HG03439 (cell line): ENCODE results near the gene PIK3R5.
"Not testable (repeated sequence)": the region's sequence is repeated elsewhere in the genome, so short reads cannot be mapped to it uniquely, and the experiment has no call there.

Source experiments
- ATAC-seq: cut with Tn5 transposase; IDR thresholded peaks from one replicate; pipeline ENCODE4 v1.9.1; 2021; ENCODE audit warnings: mild to moderate bottlenecking, moderate library complexity; ENCODE audit not compliant: unreplicated experiment

The PIK3R5 gene

DNA sequence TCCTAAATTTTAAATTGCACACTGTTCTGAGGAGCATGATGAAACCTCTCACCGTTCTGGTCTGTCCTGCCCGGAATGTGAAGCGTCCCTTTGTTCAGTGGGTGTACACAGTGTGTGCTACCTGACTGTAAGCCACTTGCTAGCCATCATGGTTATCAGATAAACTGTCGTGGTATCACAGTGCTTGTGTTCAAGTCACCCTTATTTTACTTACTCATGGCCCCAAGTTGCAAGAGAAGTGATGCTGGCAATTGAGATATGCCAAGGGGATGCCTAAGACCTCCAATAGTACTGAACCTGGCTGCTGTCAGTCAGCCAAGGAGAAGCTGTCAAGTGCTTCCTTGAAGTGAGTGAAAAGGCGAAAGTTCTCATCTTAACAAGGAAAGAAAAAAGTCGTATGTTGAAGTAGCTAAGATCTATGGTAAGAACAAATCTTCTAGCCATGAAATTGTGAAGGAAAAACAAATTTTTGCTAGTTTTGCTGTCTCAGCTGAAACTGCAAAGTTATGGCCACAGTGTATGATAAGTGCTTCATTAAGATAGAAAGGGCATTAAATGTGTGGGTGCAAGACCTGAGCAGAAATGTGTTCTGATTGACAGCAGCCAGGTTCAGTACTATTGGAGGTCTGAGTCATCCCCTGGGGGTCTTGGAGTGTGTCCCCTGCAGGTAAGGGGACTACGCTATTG lies 103.9 kb downstream of the PIK3R5 start:
- no peak for ATAC-seq

DNA sequence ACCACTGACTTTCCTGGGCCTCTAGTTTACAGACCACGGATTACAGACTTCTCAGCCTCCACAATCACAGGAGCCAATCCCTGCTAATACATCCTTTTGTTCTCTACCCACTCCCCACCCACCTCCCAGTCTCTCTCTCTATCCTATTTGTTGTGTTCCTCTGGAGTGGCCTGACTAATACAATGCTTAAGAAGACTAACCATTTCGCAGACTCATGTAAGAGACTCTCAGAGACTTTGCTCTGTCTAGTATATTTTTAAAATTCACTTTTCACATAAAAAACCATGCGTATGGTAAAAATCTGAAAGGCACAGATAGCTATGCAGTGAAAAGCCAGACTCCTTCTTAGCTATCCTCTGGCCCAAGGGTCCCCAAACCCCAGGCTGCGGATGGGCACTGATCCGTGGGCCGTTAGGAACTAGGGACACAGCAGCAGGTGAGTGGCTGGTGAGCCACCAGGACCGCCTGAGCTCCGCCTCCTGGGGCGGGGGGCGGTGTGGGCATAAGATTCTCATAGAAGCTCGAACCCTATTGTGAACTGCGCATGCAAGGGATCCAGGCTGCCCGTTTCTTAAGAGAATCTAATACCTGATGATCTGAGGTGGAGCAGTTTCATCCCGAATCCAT lies 105.6 kb downstream of the PIK3R5 start:
- no peak for ATAC-seq

- ATAC-seq: no peak
Observed at GRCh38 chr17:8859027-8859803, 106.3 kb downstream of the PIK3R5 start.

- peak; percentile 39 for ATAC-seq
Observed at GRCh38 chr17:8857919-8858318, 107.6 kb downstream of the PIK3R5 start.

DNA sequence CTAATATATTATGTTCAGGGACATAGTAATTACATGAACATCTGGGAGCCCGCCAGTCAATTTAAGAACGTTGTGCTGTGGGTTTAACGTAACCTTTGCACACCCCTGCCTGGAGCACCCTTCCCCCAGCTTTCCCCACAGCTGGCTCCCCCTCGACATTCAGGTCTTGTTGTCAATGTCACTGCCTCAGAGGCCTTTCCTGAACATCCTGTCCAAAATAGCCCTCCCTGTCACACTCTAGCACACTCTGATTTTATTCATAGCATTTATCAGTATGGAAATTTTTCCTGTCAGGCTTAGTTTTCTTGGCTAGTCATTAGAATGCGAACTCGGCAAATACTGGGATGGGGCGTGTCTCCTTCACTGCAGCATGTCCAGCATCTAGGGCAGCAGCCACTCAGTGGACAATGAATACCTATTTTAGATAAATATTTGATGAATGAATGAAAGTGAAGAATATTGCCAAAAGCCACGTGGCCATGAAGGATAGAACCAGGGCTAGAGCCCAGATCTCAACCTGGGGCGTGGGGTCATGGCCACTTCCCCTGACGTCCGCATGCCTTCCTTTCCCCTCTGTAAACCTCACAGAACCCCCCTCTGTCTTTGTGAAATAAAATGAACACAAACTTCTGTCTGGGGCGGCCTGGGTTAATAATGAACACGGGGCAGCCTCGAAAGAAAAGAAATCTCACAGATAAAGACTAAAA lies 108.5 kb downstream of the PIK3R5 start:
- no peak for ATAC-seq

DNA sequence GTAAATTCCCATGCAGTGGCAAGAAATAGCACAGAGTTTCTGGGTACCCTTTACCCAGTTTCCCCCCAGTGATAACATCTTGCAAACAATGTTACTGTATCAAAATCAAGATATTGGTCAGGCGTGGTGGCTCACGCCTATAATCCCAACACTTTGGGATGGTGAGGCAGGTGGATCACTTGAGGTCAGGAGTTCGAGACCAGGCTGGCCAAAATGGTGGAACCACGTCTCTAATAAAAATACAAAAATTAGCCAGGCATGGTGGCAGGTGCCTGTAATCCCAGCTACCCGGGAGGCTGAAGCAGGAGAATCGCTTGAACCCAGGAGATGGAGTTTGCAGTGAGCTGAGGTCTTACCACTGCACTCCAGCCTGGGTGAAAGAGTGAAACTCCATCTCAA lies 109.3 kb downstream of the PIK3R5 start:
- not testable (repeated sequence) for ATAC-seq

- ATAC-seq: no peak
Observed at GRCh38 chr17:8855477-8856204, 109.9 kb downstream of the PIK3R5 start.

GRCh38 chr17:8851600-8851999 lies 113.9 kb downstream of the PIK3R5 start:
- no peak for ATAC-seq

DNA sequence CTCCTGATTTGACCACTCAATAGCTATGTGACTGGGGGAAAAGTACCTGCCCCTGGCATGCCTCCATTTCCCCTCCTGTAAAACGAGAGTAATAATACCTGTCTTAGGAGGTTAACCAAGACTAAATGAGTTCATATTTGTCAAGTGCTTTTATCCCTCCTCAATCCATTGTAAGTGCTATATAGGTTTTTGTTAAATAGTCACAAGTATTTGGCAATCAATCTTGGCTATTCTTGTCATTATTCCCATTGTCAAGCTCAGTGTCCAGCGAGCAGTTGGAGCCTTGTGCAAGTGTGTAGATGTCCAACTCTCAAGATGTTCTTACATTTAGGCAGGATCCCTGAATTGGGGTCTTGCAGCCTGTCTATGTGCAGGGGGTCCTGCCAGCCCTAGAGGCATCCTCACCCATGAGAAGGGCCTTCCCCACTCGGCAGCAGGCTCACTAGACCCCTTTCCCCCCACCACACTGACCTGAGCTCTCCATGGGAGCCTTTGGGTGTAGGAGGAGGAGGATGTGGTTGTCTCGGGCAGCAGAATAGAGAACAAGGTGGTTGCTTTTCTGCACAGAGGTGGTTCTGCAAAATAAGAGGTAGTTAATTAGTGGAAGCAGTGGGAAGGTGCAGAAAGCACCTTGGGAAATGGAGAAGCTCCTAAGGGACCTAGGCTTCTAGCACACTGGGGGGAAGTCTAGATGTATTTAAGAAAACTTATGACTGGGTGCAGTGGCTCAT lies 116.0 kb downstream of the PIK3R5 start:
- no peak for ATAC-seq

DNA sequence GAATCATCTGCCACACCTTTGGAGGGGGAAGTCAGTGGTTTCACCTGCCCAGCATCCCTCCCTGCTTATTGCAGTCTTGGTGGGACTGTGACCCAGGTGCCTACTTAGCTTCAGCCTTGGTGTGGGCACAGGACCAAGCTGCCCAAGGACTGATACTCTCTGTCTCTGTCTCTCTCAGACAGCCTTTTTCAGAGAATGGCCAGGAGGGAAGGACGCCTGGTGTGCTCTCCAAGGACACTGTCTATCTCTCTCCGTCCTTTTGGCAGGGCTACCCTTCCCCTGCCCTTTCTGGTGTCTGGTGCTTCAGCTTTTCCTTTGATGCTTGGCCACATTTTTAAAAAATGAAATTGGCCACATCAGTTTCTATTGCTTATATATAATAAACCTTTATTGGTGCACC lies 117.6 kb downstream of the PIK3R5 start:
- ATAC-seq: no peak

DNA sequence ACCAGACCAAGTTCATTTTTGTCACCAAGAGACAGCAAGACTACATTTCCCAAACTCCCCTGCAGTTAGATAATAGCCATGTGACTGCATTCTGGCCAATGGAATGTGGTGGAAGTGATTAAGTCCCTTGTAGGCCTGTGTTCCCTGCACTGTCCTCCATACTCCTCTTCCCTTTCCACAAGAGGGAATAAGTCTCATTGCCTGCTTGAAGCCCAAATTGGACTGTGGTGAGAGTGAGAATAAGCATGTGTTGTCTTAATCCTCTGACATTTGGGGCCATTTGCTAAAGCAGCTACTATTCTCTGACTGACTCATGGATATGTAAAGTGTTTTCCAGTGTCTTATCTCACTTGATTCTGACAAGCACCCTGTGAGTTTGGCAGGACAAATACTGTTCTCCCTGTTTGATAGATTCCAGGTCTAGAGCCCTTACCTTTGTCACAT lies 118.7 kb downstream of the PIK3R5 start:
- ATAC-seq: no peak

- ATAC-seq: no peak
Observed at GRCh38 chr17:8844229-8845218, 121.0 kb downstream of the PIK3R5 start.

- ATAC-seq: no peak
Observed at GRCh38 chr17:8843344-8843743, 122.2 kb downstream of the PIK3R5 start.

DNA sequence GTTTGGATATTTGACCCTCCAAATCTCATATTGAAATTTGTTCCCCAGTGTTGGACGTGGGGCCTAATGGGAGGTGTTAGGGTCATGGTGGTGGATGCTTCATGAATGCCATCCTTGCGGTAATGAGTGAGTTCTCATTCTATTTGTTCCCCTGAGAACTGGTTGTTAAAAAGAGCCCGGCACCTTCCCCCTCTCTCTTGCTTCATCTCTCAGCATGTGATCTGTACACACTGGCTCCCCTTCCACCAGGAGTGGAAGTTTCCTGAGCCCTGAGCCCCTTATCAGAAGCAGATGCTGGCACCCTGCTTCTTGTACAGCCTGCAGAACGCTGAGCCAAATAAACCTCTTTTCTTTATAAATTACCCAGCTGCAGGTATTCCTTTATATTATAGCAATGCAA lies 123.7 kb downstream of the PIK3R5 start:
- no peak for ATAC-seq

- no peak for ATAC-seq
Observed at GRCh38 chr17:8839410-8839935, 126.0 kb downstream of the PIK3R5 start.

GRCh38 chr17:8838551-8839095 lies 126.9 kb downstream of the PIK3R5 start:
- no peak for ATAC-seq

DNA sequence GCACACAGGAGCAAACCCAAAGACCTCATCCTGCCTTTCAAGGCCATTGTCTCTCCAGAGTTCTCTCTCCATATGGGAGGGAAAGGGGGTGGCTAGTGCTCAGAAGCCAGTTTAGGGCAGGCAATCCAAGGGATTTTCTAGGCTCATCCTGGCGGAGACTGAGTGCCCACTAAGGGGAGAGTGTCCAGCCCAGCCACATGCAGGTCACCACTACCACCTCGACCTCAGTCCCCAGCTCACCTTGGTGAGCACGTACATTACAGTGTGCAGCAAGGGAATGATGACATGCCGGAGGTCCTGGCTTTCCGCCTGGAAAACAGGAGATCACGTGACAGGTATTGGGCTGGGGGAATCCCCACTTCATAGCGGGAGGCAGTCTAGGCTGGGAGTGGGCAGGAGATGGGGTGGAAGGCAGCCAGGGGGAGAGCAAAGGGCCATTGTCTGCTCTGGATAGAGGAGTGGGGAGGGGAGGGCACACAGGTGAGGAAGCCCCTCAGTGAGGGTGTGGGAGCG lies 127.9 kb downstream of the PIK3R5 start:
- no peak for ATAC-seq
